UCSD-AML1 (cell line): Measurements from ENCODE around the gene MPL.
"Not testable (repeated sequence)": the region's sequence is repeated elsewhere in the genome, so short reads cannot be mapped to it uniquely, and the experiment has no call there.

Experiments
- DNase-seq: peaks from one replicate; lab custom pipeline; 2025; ENCODE audit not compliant: unreplicated experiment; lab: John Stamatoyannopoulos, UW

MPL gene

DNA sequence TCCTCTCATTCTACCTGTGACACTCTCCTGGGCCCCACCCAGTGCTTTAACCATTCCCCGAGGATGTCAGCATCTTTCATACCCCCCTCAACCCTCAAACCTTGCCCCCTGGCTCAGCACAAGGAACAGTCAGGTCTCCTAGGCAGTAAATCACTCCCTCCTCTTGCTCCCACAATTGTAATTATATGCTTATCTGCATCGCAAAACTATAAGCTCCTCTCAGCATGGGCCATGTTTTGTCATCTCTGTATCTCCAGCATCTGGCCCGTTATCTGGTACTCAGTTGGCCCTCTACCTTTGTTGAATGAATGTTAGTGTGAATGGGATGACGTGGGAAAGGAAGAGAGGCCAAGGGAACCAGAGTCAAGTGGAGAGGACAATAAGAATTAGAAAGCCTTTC lies 32.9 kb downstream of the MPL start:
- no peak for DNase-seq

DNA sequence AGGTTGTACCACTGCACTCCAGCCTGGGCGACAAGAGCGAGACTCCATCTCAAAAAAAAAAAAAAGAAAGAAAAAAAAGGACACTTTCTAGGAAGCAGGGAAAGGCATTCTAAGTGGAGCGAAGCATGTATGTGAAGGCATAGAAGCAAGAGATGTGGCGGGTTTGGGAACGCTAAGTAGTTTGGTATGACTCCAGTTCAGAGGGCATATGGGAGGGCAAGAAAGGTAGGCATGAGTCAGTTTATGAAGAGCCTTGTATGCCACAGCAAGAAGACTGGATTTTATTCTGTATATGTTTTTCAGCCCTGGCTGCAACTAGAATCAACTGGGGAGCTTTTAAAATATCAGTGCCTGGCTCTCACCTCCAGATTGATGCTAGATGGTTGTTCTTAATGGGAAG lies 34.6 kb downstream of the MPL start:
- DNase-seq, result no peak

GRCh38 chr1:43373066-43373940 lies 35.7 kb downstream of the MPL start:
- no peak for DNase-seq

- no peak for DNase-seq
These were observed 39.2 kb downstream of the MPL start for GRCh38 chr1:43376723-43377235.

- no peak for DNase-seq
These were observed 40.2 kb downstream of the MPL start for GRCh38 chr1:43377831-43378230.

- no peak for DNase-seq
These were observed 41.9 kb downstream of the MPL start for GRCh38 chr1:43379476-43379875.

DNA sequence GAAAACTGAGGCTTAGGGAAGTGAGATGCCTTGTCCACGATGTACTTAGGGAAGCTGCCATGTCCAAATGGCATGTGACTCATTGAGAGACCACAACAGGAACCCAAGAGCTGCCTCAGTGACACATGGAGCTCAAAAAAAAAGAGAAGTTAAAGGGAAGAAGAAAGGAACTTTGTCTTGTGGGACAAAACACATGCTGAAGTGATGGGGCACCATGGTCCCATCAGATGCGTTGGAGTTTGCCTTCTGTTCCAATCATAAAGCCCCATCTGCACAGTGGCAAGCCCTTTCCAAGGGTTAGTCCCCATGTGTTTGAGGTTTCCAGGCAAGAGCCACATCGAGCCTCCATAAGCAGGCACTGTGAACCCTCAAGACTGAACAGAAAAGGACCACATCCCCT lies 44.0 kb downstream of the MPL start:
- no peak for DNase-seq

- no peak for DNase-seq
These were observed 44.6 kb downstream of the MPL start for GRCh38 chr1:43382027-43382779.

- no peak for DNase-seq
These were observed 45.8 kb downstream of the MPL start for GRCh38 chr1:43383449-43383848.

DNA sequence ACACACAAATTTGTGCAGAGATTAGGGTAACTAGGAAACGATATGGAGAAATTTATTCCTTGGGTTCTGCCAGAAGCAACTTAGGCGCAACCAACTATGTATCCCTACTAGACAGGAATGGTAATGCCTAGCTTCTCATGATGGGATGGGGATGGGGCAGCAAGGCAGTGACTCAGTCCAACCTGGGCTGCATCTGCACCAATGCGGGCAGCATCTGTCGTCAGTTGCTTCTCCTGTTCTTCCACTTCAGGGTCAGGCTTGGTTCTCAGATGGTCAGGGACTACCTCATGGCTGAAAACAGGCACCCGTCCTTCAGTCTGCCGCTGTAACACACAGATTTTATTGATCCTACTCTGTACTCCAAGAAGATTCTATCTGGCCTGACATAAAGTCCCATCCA lies 49.1 kb downstream of the MPL start:
- DNase-seq, result no peak

DNA sequence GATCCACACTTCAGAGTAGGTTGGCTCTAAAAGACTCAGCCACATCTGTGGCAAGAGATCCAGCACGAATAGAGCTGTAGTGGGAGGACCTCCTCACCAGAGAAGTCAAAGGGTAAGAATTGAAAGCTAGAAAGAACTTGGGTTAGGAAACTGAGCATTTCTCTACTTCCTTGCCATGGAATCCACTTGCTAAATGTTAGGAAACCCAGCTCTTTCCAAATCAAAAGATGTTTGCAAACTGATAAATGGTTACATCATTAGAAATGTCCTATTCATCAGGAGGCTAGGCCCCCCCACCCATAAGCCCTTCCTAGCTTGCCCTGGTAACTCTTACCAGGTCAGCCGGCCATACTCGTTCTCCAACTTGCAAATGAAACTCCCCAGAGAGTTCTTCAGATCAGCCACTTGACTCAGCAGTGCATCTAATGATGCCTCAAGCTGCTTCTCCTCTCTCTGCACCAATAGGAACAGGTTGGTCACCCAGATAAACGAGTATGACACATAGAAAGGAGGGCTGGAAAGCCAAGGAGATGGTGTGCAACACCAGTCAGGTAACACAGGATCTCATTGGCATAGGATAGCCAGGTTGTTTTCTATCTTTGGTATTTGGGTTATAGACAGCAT lies 50.5 kb downstream of the MPL start:
- DNase-seq, result no peak

GRCh38 chr1:43388613-43389012 lies 51.0 kb downstream of the MPL start:
- DNase-seq, result no peak

GRCh38 chr1:43389326-43390313 lies 52.0 kb downstream of the MPL start, which contains the start of the genes MED8 and SZT2:
Gene MED8 (minus strand): TSS chr1:43389800. CDS start chr1:43389764, 36 bp downstream.
Gene SZT2 (plus strand): TSS chr1:43389899. CDS start chr1:43389969, 70 bp downstream.
- peak; percentile 94 for DNase-seq

DNA sequence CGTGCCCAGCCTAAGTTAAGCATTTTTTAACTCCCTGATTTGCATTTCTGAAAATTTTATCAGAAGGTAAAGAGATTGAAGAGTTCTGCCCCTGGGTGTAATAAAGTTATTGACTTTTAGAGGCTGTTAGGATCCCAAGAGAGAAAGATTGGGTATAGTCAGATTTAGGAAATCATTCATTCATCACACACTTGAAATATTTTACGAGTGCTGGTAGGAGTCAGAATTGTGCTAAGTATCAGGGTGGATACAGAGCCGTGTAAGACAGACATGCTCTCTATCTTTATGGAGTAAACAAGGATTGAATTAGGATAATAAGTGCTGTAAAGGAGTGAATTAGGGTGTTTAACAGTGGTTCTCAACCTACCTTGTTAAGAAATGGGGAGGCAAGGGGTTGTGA lies 55.1 kb downstream of the MPL start:
- no peak for DNase-seq

GRCh38 chr1:43395523-43395922 lies 57.9 kb downstream of the MPL start:
- DNase-seq, result no peak

- DNase-seq, result no peak
These were observed 58.4 kb downstream of the MPL start for GRCh38 chr1:43396059-43396458.

DNA sequence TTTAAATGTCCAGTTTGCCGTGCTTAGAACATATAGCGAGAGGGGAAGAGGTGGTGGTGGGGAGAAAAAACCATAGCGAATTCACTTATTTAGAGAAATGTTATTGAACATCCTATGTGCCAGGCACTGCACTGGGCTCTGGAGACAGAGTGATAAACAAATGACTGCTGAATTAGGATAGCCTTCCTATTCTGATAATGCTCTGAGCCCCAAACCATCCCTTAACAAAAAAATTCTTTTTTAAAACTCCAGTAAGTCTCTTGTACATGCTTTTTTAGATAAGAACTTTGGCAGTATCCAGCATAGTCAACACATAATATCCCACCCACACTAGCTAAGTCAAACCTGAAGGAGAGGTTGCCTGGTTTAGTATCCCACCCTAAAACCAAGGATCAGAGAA lies 60.6 kb downstream of the MPL start:
- DNase-seq, result no peak

- not testable (repeated sequence) for DNase-seq
These were observed 62.8 kb downstream of the MPL start for GRCh38 chr1:43400441-43400840.

DNA sequence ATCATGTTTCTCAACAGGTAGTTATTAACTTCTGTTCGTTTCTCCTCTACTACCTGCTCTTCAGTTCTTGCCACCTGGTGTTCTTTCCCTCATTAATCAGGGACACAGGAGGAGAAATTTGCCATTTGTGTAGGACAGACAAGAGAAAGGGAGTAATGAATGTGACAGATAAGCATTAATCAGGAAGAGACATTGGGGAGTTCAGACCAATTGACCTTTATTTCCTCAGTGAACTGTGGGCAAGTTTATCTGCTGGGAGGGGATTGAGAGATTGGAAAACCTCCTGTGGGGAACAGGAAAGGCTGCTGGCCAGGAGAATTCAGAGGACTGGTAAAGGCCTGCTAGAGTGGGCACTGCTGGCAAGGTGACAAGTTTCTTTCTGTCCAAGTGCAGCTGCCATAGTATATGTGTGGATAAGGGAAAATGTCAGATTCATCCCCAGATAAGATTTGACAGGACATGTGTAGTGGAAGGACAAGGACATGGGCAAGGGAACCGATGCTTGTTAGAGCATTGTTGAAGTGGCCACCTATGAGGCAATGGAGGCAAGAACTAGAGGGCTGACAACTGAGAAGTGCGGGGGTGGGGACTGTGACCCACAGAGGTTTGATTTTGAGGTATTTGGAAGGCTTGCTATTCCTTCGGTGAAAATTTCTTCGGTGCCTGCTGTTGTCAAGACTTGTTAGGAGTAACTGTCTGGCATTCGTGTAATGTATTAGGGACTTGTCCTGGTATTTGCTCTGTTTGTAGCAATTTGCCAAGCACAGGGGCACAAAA lies 64.7 kb downstream of the MPL start:
- DNase-seq, result no peak
